ENCODE measurements around the gene BRCA1. TPM values are rescaled to one million over a fixed set of nuclear protein-coding genes. Genes with fewer than 3 reads are reported as not detected.

Gene BRCA1
- total and polyA plus RNA-seq, 5 donors, result 2.7 to 10.9 (median 7.9) TPM

- H3K4me1 ChIP-seq (ENCODE audit: control insufficient read depth, insufficient read depth, low read length), result peaks cover 7% of the 10 kb centered on the region
- intact Hi-C loops (cut with DNase I), result loop anchor here in 3 of 4 donors (10.0 kb wide), 2 partner anchors 104 to 154 kb away; partner anchors contain the start of genes BRCA1 (in 2 of the 3) and NBR1 (in 1 of the 3)
Observed at GRCh38 chr17:43020789-43021740, 104.1 kb downstream of the BRCA1 start.

GRCh38 chr17:43020030-43020621, 105.0 kb downstream of the BRCA1 start:
- WGBS, result 53% methylated on average over 6 of the region's 6 CpGs
- no peak overlapping the region for H3K4me3 ChIP-seq (ENCODE audit: low read length)
- H3K27ac ChIP-seq (ENCODE audit: low read length), result peak overlapping the region; percentile 87
- peak in 1 of 2 donors; percentile 29 for ATAC-seq
- intact Hi-C loops (cut with DNase I), result loop anchor here in 3 of 4 donors (10.0 kb wide), 2 partner anchors 105 to 155 kb away; partner anchors contain the start of genes BRCA1 (in 2 of the 3) and NBR1 (in 1 of the 3)
- H3K9me3 ChIP-seq (ENCODE audit: control insufficient read depth, low read length), result no peaks in the 10 kb centered on the region
- peak in 2 of 3 donors; percentile 44 to 73 for DNase-seq
- H3K27me3 ChIP-seq (ENCODE audit: control insufficient read depth, insufficient read depth), result no peaks in the 10 kb centered on the region
- H3K4me1 ChIP-seq (ENCODE audit: control insufficient read depth, insufficient read depth, low read length), result peaks cover 12% of the 10 kb centered on the region

More at GRCh38 chr17:43020789-43021740, 104.1 kb downstream of the BRCA1 start:
- Histone ChIP-seq H3K4me3 (ENCODE audit: low read length) (peak overlapping the region; percentile 68), H3K27me3 (ENCODE audit: control insufficient read depth, insufficient read depth) (no peaks in the 10 kb centered on the region), H3K9me3 (ENCODE audit: control insufficient read depth, low read length) (no peaks in the 10 kb centered on the region), H3K27ac (ENCODE audit: low read length) (peak overlapping the region; percentile 89)
- peak; percentile 41 to 53 for ATAC-seq
- peak; percentile 83 to 91 (median 89) for DNase-seq
- WGBS, result 16% methylated on average over 39 of the region's 40 CpGs

- Histone ChIP-seq H3K4me3 (ENCODE audit: low read length) (no peak overlapping the region), H3K9me3 (ENCODE audit: control insufficient read depth, low read length) (no peaks in the 10 kb centered on the region), H3K27ac (ENCODE audit: low read length) (peak overlapping the region; percentile 87), H3K27me3 (ENCODE audit: control insufficient read depth, insufficient read depth) (no peaks in the 10 kb centered on the region), H3K4me1 (ENCODE audit: control insufficient read depth, insufficient read depth, low read length) (peaks cover 19% of the 10 kb centered on the region)
- DNase-seq, result peak in 1 of 3 donors; percentile 66
- no peak for ATAC-seq
- intact Hi-C loops (cut with DNase I), result no loop called here
- 26% methylated on average over 7 of the region's 7 CpGs for WGBS
Observed at GRCh38 chr17:43019418-43019817, 105.7 kb downstream of the BRCA1 start.

GRCh38 chr17:43018932-43019331, 106.2 kb downstream of the BRCA1 start:
- intact Hi-C loops (cut with DNase I), result no loop called here
- H3K4me3 ChIP-seq (ENCODE audit: low read length), result no peak overlapping the region

GRCh38 chr17:43018008-43018853, 106.9 kb downstream of the BRCA1 start:
- DNase-seq, result no peak
- WGBS, result 59% methylated on average over 19 of the region's 19 CpGs
- no peak overlapping the region for H3K4me3 ChIP-seq (ENCODE audit: low read length)
- intact Hi-C loops (cut with DNase I), result no loop called here
- peaks cover 22% of the 10 kb centered on the region for H3K4me1 ChIP-seq (ENCODE audit: control insufficient read depth, insufficient read depth, low read length)
- H3K27me3 ChIP-seq (ENCODE audit: control insufficient read depth, insufficient read depth), result no peaks in the 10 kb centered on the region
- H3K9me3 ChIP-seq (ENCODE audit: control insufficient read depth, low read length), result no peaks in the 10 kb centered on the region
- no peak for ATAC-seq
- peak overlapping the region; percentile 11 for H3K27ac ChIP-seq (ENCODE audit: low read length)

More at GRCh38 chr17:43018932-43019331, 106.2 kb downstream of the BRCA1 start:
- no peak overlapping the region for H3K27ac ChIP-seq (ENCODE audit: low read length)
- no peaks in the 10 kb centered on the region for H3K9me3 ChIP-seq (ENCODE audit: control insufficient read depth, low read length)
- WGBS, result 31% methylated on average over 4 of the region's 4 CpGs
- no peak for DNase-seq
- H3K4me1 ChIP-seq (ENCODE audit: control insufficient read depth, insufficient read depth, low read length), result peaks cover 22% of the 10 kb centered on the region
- no peaks in the 10 kb centered on the region for H3K27me3 ChIP-seq (ENCODE audit: control insufficient read depth, insufficient read depth)
- no peak for ATAC-seq

GRCh38 chr17:43016216-43016615, 108.9 kb downstream of the BRCA1 start:
- ATAC-seq (no peak), DNase-seq (peak in 1 of 3 donors; percentile 51)
- peak overlapping the region; percentile 44 for H3K27ac ChIP-seq (ENCODE audit: low read length)
- intact Hi-C loops (cut with DNase I), result no loop called here
- H3K4me3 ChIP-seq (ENCODE audit: low read length), result no peak overlapping the region
- no peaks in the 10 kb centered on the region for H3K27me3 ChIP-seq (ENCODE audit: control insufficient read depth, insufficient read depth)
- 92% methylated on average over 7 of the region's 7 CpGs for WGBS
- peaks cover 22% of the 10 kb centered on the region for H3K4me1 ChIP-seq (ENCODE audit: control insufficient read depth, insufficient read depth, low read length)
- no peaks in the 10 kb centered on the region for H3K9me3 ChIP-seq (ENCODE audit: control insufficient read depth, low read length)

GRCh38 chr17:43015579-43015978, 109.6 kb downstream of the BRCA1 start:
- H3K4me1 ChIP-seq (ENCODE audit: control insufficient read depth, insufficient read depth, low read length), result peaks cover 22% of the 10 kb centered on the region
- peak; percentile 68 to 77 for ATAC-seq
- WGBS, result 39% methylated on average over 9 of the region's 9 CpGs
- H3K27ac ChIP-seq (ENCODE audit: low read length), result peak overlapping the region; percentile 60
- H3K27me3 ChIP-seq (ENCODE audit: control insufficient read depth, insufficient read depth), result no peaks in the 10 kb centered on the region
- intact Hi-C loops (cut with DNase I), result no loop called here
- H3K9me3 ChIP-seq (ENCODE audit: control insufficient read depth, low read length), result no peaks in the 10 kb centered on the region
- peak; percentile 88 to 91 (median 90) for DNase-seq
- H3K4me3 ChIP-seq (ENCODE audit: low read length), result no peak overlapping the region

- WGBS, result 63% methylated on average over 8 of the region's 8 CpGs
- Histone ChIP-seq H3K9me3 (ENCODE audit: control insufficient read depth, low read length) (no peaks in the 10 kb centered on the region), H3K27ac (ENCODE audit: low read length) (peak overlapping the region; percentile 60), H3K27me3 (ENCODE audit: control insufficient read depth, insufficient read depth) (no peaks in the 10 kb centered on the region), H3K4me3 (ENCODE audit: low read length) (no peak overlapping the region), H3K4me1 (ENCODE audit: control insufficient read depth, insufficient read depth, low read length) (peaks cover 22% of the 10 kb centered on the region)
- ATAC-seq (peak in 1 of 2 donors; percentile 42), DNase-seq (peak in 1 of 3 donors; percentile 52)
- intact Hi-C loops (cut with DNase I), result no loop called here
Observed at GRCh38 chr17:43014649-43015542, 110.3 kb downstream of the BRCA1 start.

- WGBS, result 59% methylated on average over 12 of the region's 12 CpGs
- no peak overlapping the region for H3K4me3 ChIP-seq (ENCODE audit: low read length)
- intact Hi-C loops (cut with DNase I), result no loop called here
- no peaks in the 10 kb centered on the region for H3K9me3 ChIP-seq (ENCODE audit: control insufficient read depth, low read length)
- no peaks in the 10 kb centered on the region for H3K27me3 ChIP-seq (ENCODE audit: control insufficient read depth, insufficient read depth)
- peak in 1 of 3 donors; percentile 75 for DNase-seq
- ATAC-seq, result peak in 1 of 2 donors; percentile 4
- H3K4me1 ChIP-seq (ENCODE audit: control insufficient read depth, insufficient read depth, low read length), result peaks cover 20% of the 10 kb centered on the region
- peak overlapping the region; percentile 60 for H3K27ac ChIP-seq (ENCODE audit: low read length)
Observed at GRCh38 chr17:43014020-43014648, 111.0 kb downstream of the BRCA1 start.
